ENCODE data around the gene OXER1.

The OXER1 gene

GRCh38 chr2:42748840-42749239, 15.1 kb downstream of the OXER1 start:
- Histone ChIP-seq H2AK5ac (ENCODE audit: low read length) (no peak overlapping the region), H2BK120ac (ENCODE audit: insufficient read depth, low read length, poor library complexity) (no peak overlapping the region), H3K4me1 (ENCODE audit: control insufficient read depth in 1 of 2, insufficient read depth in 2 of 2, low read length in 2 of 2) (no peaks in the 10 kb centered on the region), H4K12ac (ENCODE audit: low read depth, low read length) (no peak overlapping the region), H3K27me3 (ENCODE audit: insufficient read depth, low read length) (no peaks in the 10 kb centered on the region), H3K9me3 (ENCODE audit: insufficient read depth, low read depth, low read length) (no peaks in the 10 kb centered on the region), H2BK12ac (ENCODE audit: low read length) (no peak overlapping the region), H3K79me2 (ENCODE audit: control insufficient read depth, insufficient read depth, low read length, poor library complexity) (no peaks in the 10 kb centered on the region), H3K4me3 (ENCODE audit: low read depth, low read length) (no peak overlapping the region), H3K4me2 (ENCODE audit: low read length) (no peak overlapping the region), H3K27ac (ENCODE audit: low read depth, low read length) (no peak overlapping the region), H3K9ac (ENCODE audit: low read length) (no peak overlapping the region), H3K18ac (ENCODE audit: low read length) (no peak overlapping the region), H3K79me1 (ENCODE audit: low read length) (no peaks in the 10 kb centered on the region), H3K36me3 (ENCODE audit: control insufficient read depth in 1 of 2, insufficient read depth in 2 of 2, low read length in 2 of 2) (no peaks in the 10 kb centered on the region), H2BK5ac (ENCODE audit: low read depth, low read length, poor library complexity) (no peak overlapping the region), H3K23ac (ENCODE audit: low read length) (no peak overlapping the region), H3K4ac (ENCODE audit: low read depth, low read length) (no peak overlapping the region), H4K91ac (ENCODE audit: low read depth, low read length) (no peak overlapping the region), H3K14ac (ENCODE audit: low read length) (no peak overlapping the region), H2AFZ (ENCODE audit: insufficient read depth, low read length, poor library complexity) (no peak overlapping the region), H4K8ac (ENCODE audit: low read depth, low read length) (no peak overlapping the region)
- DNase-seq, result no peak
- WGBS (ENCODE audit: extremely low coverage, insufficient coverage, insufficient read length), result no CpG with 5 or more reads among the region's 4 CpGs

GRCh38 chr2:42747422-42747821, 16.5 kb downstream of the OXER1 start:
- no peak overlapping the region for H3K9ac ChIP-seq (ENCODE audit: low read length)
- H3K79me1 ChIP-seq (ENCODE audit: low read length), result no peaks in the 10 kb centered on the region
- H3K23ac ChIP-seq (ENCODE audit: low read length), result no peak overlapping the region
- H2AK5ac ChIP-seq (ENCODE audit: low read length), result no peak overlapping the region
- H3K4me1 ChIP-seq (ENCODE audit: control insufficient read depth in 1 of 2, insufficient read depth in 2 of 2, low read length in 2 of 2), result no peaks in the 10 kb centered on the region
- H4K91ac ChIP-seq (ENCODE audit: low read depth, low read length), result no peak overlapping the region
- H3K4ac ChIP-seq (ENCODE audit: low read depth, low read length), result no peak overlapping the region
- no peak overlapping the region for H2BK5ac ChIP-seq (ENCODE audit: low read depth, low read length, poor library complexity)
- DNase-seq, result no peak
- no peak overlapping the region for H2BK12ac ChIP-seq (ENCODE audit: low read length)
- no peak overlapping the region for H4K8ac ChIP-seq (ENCODE audit: low read depth, low read length)
- no peak overlapping the region for H3K4me3 ChIP-seq (ENCODE audit: low read depth, low read length)
- H3K9me3 ChIP-seq (ENCODE audit: insufficient read depth, low read depth, low read length), result no peaks in the 10 kb centered on the region
- H3K14ac ChIP-seq (ENCODE audit: low read length), result no peak overlapping the region
- no peak overlapping the region for H3K27ac ChIP-seq (ENCODE audit: low read depth, low read length)
- no peak overlapping the region for H2AFZ ChIP-seq (ENCODE audit: insufficient read depth, low read length, poor library complexity)
- H4K12ac ChIP-seq (ENCODE audit: low read depth, low read length), result no peak overlapping the region
- no peak overlapping the region for H3K4me2 ChIP-seq (ENCODE audit: low read length)
- H3K36me3 ChIP-seq (ENCODE audit: control insufficient read depth in 1 of 2, insufficient read depth in 2 of 2, low read length in 2 of 2), result no peaks in the 10 kb centered on the region
- no peaks in the 10 kb centered on the region for H3K27me3 ChIP-seq (ENCODE audit: insufficient read depth, low read length)
- H3K18ac ChIP-seq (ENCODE audit: low read length), result no peak overlapping the region
- H3K79me2 ChIP-seq (ENCODE audit: control insufficient read depth, insufficient read depth, low read length, poor library complexity), result no peaks in the 10 kb centered on the region
- no CpG with 5 or more reads among the region's 3 CpGs for WGBS (ENCODE audit: extremely low coverage, insufficient coverage, insufficient read length)
- H2BK120ac ChIP-seq (ENCODE audit: insufficient read depth, low read length, poor library complexity), result no peak overlapping the region

GRCh38 chr2:42744545-42745082, 19.3 kb downstream of the OXER1 start:
- peak in 1 of 2 donors; percentile 30 for DNase-seq
- no peak overlapping the region for H2AFZ ChIP-seq (ENCODE audit: insufficient read depth, low read length, poor library complexity)
- H4K8ac ChIP-seq (ENCODE audit: low read depth, low read length), result no peak overlapping the region
- no peak overlapping the region for H4K12ac ChIP-seq (ENCODE audit: low read depth, low read length)
- H3K4me1 ChIP-seq (ENCODE audit: control insufficient read depth in 1 of 2, insufficient read depth in 2 of 2, low read length in 2 of 2), result no peaks in the 10 kb centered on the region
- H3K4me2 ChIP-seq (ENCODE audit: low read length), result no peak overlapping the region
- no peaks in the 10 kb centered on the region for H3K79me2 ChIP-seq (ENCODE audit: control insufficient read depth, insufficient read depth, low read length, poor library complexity)
- no CpG with 5 or more reads among the region's 3 CpGs for WGBS (ENCODE audit: extremely low coverage, insufficient coverage, insufficient read length)
- H3K18ac ChIP-seq (ENCODE audit: low read length), result no peak overlapping the region
- H2BK5ac ChIP-seq (ENCODE audit: low read depth, low read length, poor library complexity), result no peak overlapping the region
- no peak overlapping the region for H3K4me3 ChIP-seq (ENCODE audit: low read depth, low read length)
- no peak overlapping the region for H2BK12ac ChIP-seq (ENCODE audit: low read length)
- H3K9me3 ChIP-seq (ENCODE audit: insufficient read depth, low read depth, low read length), result peaks cover 4% of the 10 kb centered on the region
- no peaks in the 10 kb centered on the region for H3K79me1 ChIP-seq (ENCODE audit: low read length)
- no peaks in the 10 kb centered on the region for H3K27me3 ChIP-seq (ENCODE audit: insufficient read depth, low read length)
- no peak overlapping the region for H3K4ac ChIP-seq (ENCODE audit: low read depth, low read length)
- H3K9ac ChIP-seq (ENCODE audit: low read length), result no peak overlapping the region
- no peak overlapping the region for H3K23ac ChIP-seq (ENCODE audit: low read length)
- H3K36me3 ChIP-seq (ENCODE audit: control insufficient read depth in 1 of 2, insufficient read depth in 2 of 2, low read length in 2 of 2), result peaks cover 0 to 3% of the 10 kb centered on the region in 2 experiments
- no peak overlapping the region for H3K14ac ChIP-seq (ENCODE audit: low read length)
- no peak overlapping the region for H2AK5ac ChIP-seq (ENCODE audit: low read length)
- H4K91ac ChIP-seq (ENCODE audit: low read depth, low read length), result no peak overlapping the region
- H3K27ac ChIP-seq (ENCODE audit: low read depth, low read length), result no peak overlapping the region
- H2BK120ac ChIP-seq (ENCODE audit: insufficient read depth, low read length, poor library complexity), result no peak overlapping the region

- Histone ChIP-seq H3K23ac (ENCODE audit: low read length) (no peak overlapping the region), H2AK5ac (ENCODE audit: low read length) (no peak overlapping the region), H3K18ac (ENCODE audit: low read length) (no peak overlapping the region), H3K79me1 (ENCODE audit: low read length) (no peaks in the 10 kb centered on the region), H3K36me3 (ENCODE audit: control insufficient read depth in 1 of 2, insufficient read depth in 2 of 2, low read length in 2 of 2) (peaks cover 0 to 3% of the 10 kb centered on the region in 2 experiments), H3K4me3 (ENCODE audit: low read depth, low read length) (no peak overlapping the region), H2AFZ (ENCODE audit: insufficient read depth, low read length, poor library complexity) (no peak overlapping the region), H4K12ac (ENCODE audit: low read depth, low read length) (no peak overlapping the region), H4K91ac (ENCODE audit: low read depth, low read length) (no peak overlapping the region), H3K14ac (ENCODE audit: low read length) (no peak overlapping the region), H3K9me3 (ENCODE audit: insufficient read depth, low read depth, low read length) (peaks cover 4% of the 10 kb centered on the region), H3K79me2 (ENCODE audit: control insufficient read depth, insufficient read depth, low read length, poor library complexity) (no peaks in the 10 kb centered on the region), H3K4me1 (ENCODE audit: control insufficient read depth in 1 of 2, insufficient read depth in 2 of 2, low read length in 2 of 2) (no peaks in the 10 kb centered on the region), H3K4me2 (ENCODE audit: low read length) (no peak overlapping the region), H2BK5ac (ENCODE audit: low read depth, low read length, poor library complexity) (no peak overlapping the region), H3K9ac (ENCODE audit: low read length) (no peak overlapping the region), H3K27me3 (ENCODE audit: insufficient read depth, low read length) (no peaks in the 10 kb centered on the region), H3K4ac (ENCODE audit: low read depth, low read length) (no peak overlapping the region), H4K8ac (ENCODE audit: low read depth, low read length) (no peak overlapping the region), H3K27ac (ENCODE audit: low read depth, low read length) (no peak overlapping the region), H2BK12ac (ENCODE audit: low read length) (no peak overlapping the region), H2BK120ac (ENCODE audit: insufficient read depth, low read length, poor library complexity) (no peak overlapping the region)
- no peak for DNase-seq
- WGBS (ENCODE audit: extremely low coverage, insufficient coverage, insufficient read length), result no CpG with 5 or more reads among the region's 1 CpG
Observed at GRCh38 chr2:42743659-42743990, 20.3 kb downstream of the OXER1 start.

All from trophoblast cell (in vitro differentiated cells and primary cell).